HEK293 (cell line): ENCODE data around the gene GSC2.
A peak's percentile ranks its signal among the peaks of the same experiment; 100 is the strongest.

ENCODE experiments used
- EGR2 ChIP-seq: fragments of 450-650 bp; formaldehyde crosslinking; IDR thresholded peaks from 2 replicates; pipeline ENCODE4 v1.5.1; 2016; ENCODE audit warnings: low read depth, missing biosample characterization, missing genetic modification characterization
- ZBTB7A ChIP-seq: fragments of 450-650 bp; formaldehyde crosslinking; IDR thresholded peaks from 2 replicates; pipeline ENCODE4 v1.5.1; 2016; ENCODE audit warnings: low read depth, missing biosample characterization, missing genetic modification characterization
- ZNF133 ChIP-seq: fragments of 450-650 bp; formaldehyde crosslinking; IDR thresholded peaks from 2 replicates; pipeline ENCODE4 v1.5.1; 2016; ENCODE audit warnings: missing biosample characterization, missing genetic modification characterization
- ZNF350 ChIP-seq: fragments of 450-650 bp; formaldehyde crosslinking; IDR thresholded peaks from 2 replicates; pipeline ENCODE4 v1.5.0; 2017; ENCODE audit warnings: missing biosample characterization, mild to moderate bottlenecking, missing genetic modification characterization
- TF ChIP-seq, protein P1 (sequence below): fragments of 450-650 bp; formaldehyde crosslinking; IDR thresholded peaks from 2 replicates; pipeline ENCODE4 v1.5.1; 2016; ENCODE audit warnings: missing biosample characterization, missing genetic modification characterization

DNA sequence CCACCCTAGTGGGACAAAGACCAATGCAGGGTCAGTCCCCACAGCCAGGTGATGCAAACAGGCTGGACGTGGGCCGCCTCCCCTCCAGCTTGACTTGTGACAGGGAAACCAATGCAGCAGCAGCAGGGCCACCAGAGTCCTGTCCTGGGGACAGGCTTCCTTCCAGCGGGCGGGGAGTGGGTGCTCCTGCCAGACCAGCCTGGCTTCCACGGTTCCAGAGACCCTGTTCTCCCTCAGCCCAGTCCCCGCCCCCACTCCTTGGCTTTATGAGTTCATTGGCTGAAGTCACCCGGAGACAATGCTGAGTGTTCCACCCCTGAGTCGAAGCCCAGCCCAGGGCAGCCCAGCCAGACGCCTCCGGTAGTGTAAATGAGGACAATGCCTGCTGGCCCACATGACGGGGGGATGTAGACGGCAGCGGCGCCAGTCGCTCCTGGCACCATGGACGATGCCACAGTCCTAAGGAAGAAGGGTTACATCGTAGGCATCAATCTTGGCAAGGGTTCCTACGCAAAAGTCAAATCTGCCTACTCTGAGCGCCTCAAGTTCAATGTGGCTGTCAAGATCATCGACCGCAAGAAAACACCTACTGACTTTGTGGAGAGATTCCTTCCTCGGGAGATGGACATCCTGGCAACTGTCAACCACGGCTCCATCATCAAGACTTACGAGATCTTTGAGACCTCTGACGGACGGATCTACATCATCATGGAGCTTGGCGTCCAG, 19.0 kb downstream of the GSC2 start, which contains the start of gene TSSK2:
- TF ChIP-seq, protein P1, sequence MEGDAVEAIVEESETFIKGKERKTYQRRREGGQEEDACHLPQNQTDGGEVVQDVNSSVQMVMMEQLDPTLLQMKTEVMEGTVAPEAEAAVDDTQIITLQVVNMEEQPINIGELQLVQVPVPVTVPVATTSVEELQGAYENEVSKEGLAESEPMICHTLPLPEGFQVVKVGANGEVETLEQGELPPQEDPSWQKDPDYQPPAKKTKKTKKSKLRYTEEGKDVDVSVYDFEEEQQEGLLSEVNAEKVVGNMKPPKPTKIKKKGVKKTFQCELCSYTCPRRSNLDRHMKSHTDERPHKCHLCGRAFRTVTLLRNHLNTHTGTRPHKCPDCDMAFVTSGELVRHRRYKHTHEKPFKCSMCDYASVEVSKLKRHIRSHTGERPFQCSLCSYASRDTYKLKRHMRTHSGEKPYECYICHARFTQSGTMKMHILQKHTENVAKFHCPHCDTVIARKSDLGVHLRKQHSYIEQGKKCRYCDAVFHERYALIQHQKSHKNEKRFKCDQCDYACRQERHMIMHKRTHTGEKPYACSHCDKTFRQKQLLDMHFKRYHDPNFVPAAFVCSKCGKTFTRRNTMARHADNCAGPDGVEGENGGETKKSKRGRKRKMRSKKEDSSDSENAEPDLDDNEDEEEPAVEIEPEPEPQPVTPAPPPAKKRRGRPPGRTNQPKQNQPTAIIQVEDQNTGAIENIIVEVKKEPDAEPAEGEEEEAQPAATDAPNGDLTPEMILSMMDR: no peak
- TF ChIP-seq ZNF350: no peak
- TF ChIP-seq ZNF133 (tag by site-specific recombination): no peak
- TF ChIP-seq ZBTB7A (tag by site-specific recombination): no peak
- TF ChIP-seq EGR2 (tag by site-specific recombination): peak; percentile 26; the same call in 1 of the 2 replicates
